Transverse colon (tissue), 4 donors: ENCODE data around the gene CEBPZ. TPM values are rescaled to one million over a fixed set of nuclear protein-coding genes. Genes with fewer than 3 reads are reported as not detected.

Experiments
- DNase-seq: peaks from one replicate; pipeline ENCODE4 v3.0.0-alpha.2; 2019
- H3K27ac ChIP-seq, 4 donors: fragments of 200-600 bp; sonication (generic); 2 replicates each; pipeline ENCODE4 v1.5.1; 2016 to 2018; ENCODE audit warnings: inconsistent platforms in 4 of 4
- H3K27me3 ChIP-seq: fragments of 200-600 bp; sonication (generic); 2 replicates; pipeline ENCODE4 v1.5.1; 2017; ENCODE audit warnings: inconsistent platforms
- H3K36me3 ChIP-seq, 4 donors: fragments of 200-600 bp; sonication (generic); 2 replicates each; pipeline ENCODE4 v1.5.1; 2017 to 2019; ENCODE audit warnings: inconsistent platforms in 4 of 4
- H3K4me1 ChIP-seq, 4 donors: fragments of 200-600 bp; sonication (generic); 2 replicates each; pipeline ENCODE4 v1.5.1; 2017 to 2020; ENCODE audit warnings: inconsistent platforms in 4 of 4
- H3K4me3 ChIP-seq, 4 donors: fragments of 200-600 bp; sonication (generic); 1 replicate in 1 of 4; 2 replicates in 3 of 4; pipeline versions ENCODE4 v1.5.1 to v1.6.1; 2017 to 2019; ENCODE audit warnings: inconsistent platforms in 4 of 4
- H3K9me3 ChIP-seq, 2 donors: fragments of 200-600 bp; sonication (generic); 2 replicates each; pipeline ENCODE4 v1.5.1; 2017 to 2019; ENCODE audit warnings: inconsistent platforms in 2 of 2
- CTCF ChIP-seq, 5 experiments: fragments of 200-600 bp in 3 of 5; fragments of 450-650 bp in 2 of 5; sonication (generic) in 3 of 5; IDR thresholded peaks; 1 replicate in 2 of 5; 2 replicates in 3 of 5; pipeline ENCODE4 v1.5.1; 2016 to 2017; ENCODE audit warnings: antibody characterized with exemption in 5 of 5, inconsistent platforms in 3 of 5, mild to moderate bottlenecking in 2 of 5, moderate library complexity in 1 of 5
- EP300 ChIP-seq: sonication (generic); formaldehyde crosslinking; IDR thresholded peaks from one replicate; pipeline ENCODE4 v1.6.1; 2017; ENCODE audit warnings: antibody characterized with exemption, low read depth
- POLR2A ChIP-seq: fragments of 450-650 bp; IDR thresholded peaks from one replicate; pipeline ENCODE4 v1.6.1; 2016; ENCODE audit warnings: antibody characterized with exemption, mild to moderate bottlenecking, moderate library complexity
- POLR2AphosphoS5 ChIP-seq, 3 donors: sonication (generic); formaldehyde crosslinking; IDR thresholded peaks; one replicate each; pipeline ENCODE4 v1.6.1; 2016; ENCODE audit warnings: antibody characterized with exemption in 3 of 3
- WGBS, 2 donors: methylation state at CpG; one replicate each; pipeline ENCODE4 v1.1.5; 2018; ENCODE audit warnings: low coverage in 1 of 2; 5-methylcytosine and 5-hydroxymethylcytosine counted together
- in situ Hi-C, 4 donors: fragments of 200-750 bp; cut with MboI; loops; one replicate each; pipeline versions ENCODE4 v1.15.0 to v1.15.1; 2017; ENCODE audit warnings: low sequenced_read_pairs in 3 of 4, low pct_ligation_motif_present in 1 of 4, low pct_unique_long_range_greater_than_20kb in 1 of 4
- intact Hi-C: fragments of 100-400 bp; cut with DNase I; formaldehyde crosslinking; loops from one replicate; pipeline ENCODE4 v1.15.1; 2023; ENCODE audit warnings: low total_unique reads
- total RNA-seq, 4 donors: library from RNA; depleted of rRNA; stranded (reverse); fragments of >200 nt; gene quantifications; one replicate each; pipeline ENCODE4 v1.1.0, GENCODE V29; 2016

Gene CEBPZ
- total RNA-seq, 4 donors from 2014 or later, result 9.4 to 235 (median 33.7) TPM

GRCh38 chr2:37154785-37155184 is 76.6 kb downstream of the CEBPZ start:
- intact Hi-C loops (loop anchor here (10.0 kb wide), 1 partner anchor 80 kb away; the partner anchor contains the start of genes CEBPZ and NDUFAF7), in situ Hi-C loops (loop anchor here in 2 of 4 donors (25.0 kb wide), 1 partner anchor 733 kb away; no protein-coding TSS in a partner anchor)
- no peak overlapping the region for H3K4me3 ChIP-seq
- H3K9me3 ChIP-seq, result no peaks in the 10 kb centered on the region
- 84 to 97% methylated on average over 4 of the region's 4 CpGs for WGBS, 2 donors
- H3K36me3 ChIP-seq, result no peaks in the 10 kb centered on the region
- no peaks in the 10 kb centered on the region for H3K27me3 ChIP-seq
- no peak for DNase-seq
- H3K27ac ChIP-seq, result no peak overlapping the region
- no peak for TF ChIP-seq CTCF (IDR thresholded peaks at IDR 0.05)
- peaks cover 11 to 31% (median 22%) of the 10 kb centered on the region in 4 donors for H3K4me1 ChIP-seq

GRCh38 chr2:37153224-37153623 is 78.2 kb downstream of the CEBPZ start:
- H3K36me3 ChIP-seq, result peaks cover 0 to under 1% (median 0%) of the 10 kb centered on the region in 4 donors
- in situ Hi-C loops (loop anchor here in 2 of 4 donors (25.0 kb wide), 1 partner anchor 734 kb away; no protein-coding TSS in a partner anchor), intact Hi-C loops (loop anchor here (10.0 kb wide), 1 partner anchor 82 kb away; the partner anchor contains the start of genes CEBPZ and NDUFAF7)
- no peak for DNase-seq
- H3K27ac ChIP-seq, result no peak overlapping the region
- WGBS, 2 donors, result 90 to 92% methylated on average over 5 of the region's 5 CpGs
- no peaks in the 10 kb centered on the region for H3K9me3 ChIP-seq
- TF ChIP-seq POLR2AphosphoS5 (IDR thresholded peaks at IDR 0.05) (no peak), EP300 (no peak), POLR2A (no peak), CTCF (IDR thresholded peaks at IDR 0.05) (no peak)
- H3K27me3 ChIP-seq, result no peaks in the 10 kb centered on the region
- H3K4me3 ChIP-seq, result no peak overlapping the region
- H3K4me1 ChIP-seq, result peaks cover 11 to 46% (median 28%) of the 10 kb centered on the region in 4 donors

Other genes starting within 250 kb of the CEBPZ start
- gene HEATR5B, start 147.2 kb downstream of the CEBPZ start, total RNA-seq, result 10 to 100 TPM; 17.9 to 45.4 (median 29.9) TPM
- 1 to 10 TPM in 3 of 4 donors, under 1 TPM in 1; 0.20 to 7.9 (median 5.7) TPM for gene GPATCH11, start 147.1 kb downstream of the CEBPZ start, total RNA-seq
- gene EIF2AK2, start 74.6 kb downstream of the CEBPZ start, total RNA-seq, result 10 to 100 TPM; 19.5 to 63.2 (median 25.8) TPM
- gene SULT6B1, start 42.9 kb downstream of the CEBPZ start, total RNA-seq, result not detected
- 10 to 100 TPM in 3 of 4 donors, 1 to 10 TPM in 1; 7.5 to 39.0 (median 24.2) TPM for gene CEBPZOS, start 35.1 kb downstream of the CEBPZ start, total RNA-seq
- 10 to 100 TPM in 3 of 4 donors, 1 to 10 TPM in 1; 1.9 to 21.6 (median 16.5) TPM for gene NDUFAF7, start 62 bp upstream of the CEBPZ start, total RNA-seq
- gene PRKD3, start 93.2 kb upstream of the CEBPZ start, total RNA-seq, result 10 to 100 TPM in 3 of 4 donors, 1 to 10 TPM in 1; 2.6 to 83.8 (median 28.6) TPM
- gene QPCT, start 113.0 kb upstream of the CEBPZ start, total RNA-seq, result 10 to 100 TPM in 3 of 4 donors, 1 to 10 TPM in 1; 1.6 to 34.4 (median 14.3) TPM